Hepatocyte (in vitro differentiated cells): ENCODE measurements around the gene WNT6.

Experiments used
- CTCF ChIP-seq: fragments of 200-600 bp; sonication (generic); IDR thresholded peaks from 2 replicates; pipeline ENCODE4 v1.5.1; 2016; ENCODE audit warnings: antibody characterized with exemption, mild to moderate bottlenecking; ENCODE audit not compliant: poor library complexity
- EZH2 ChIP-seq: fragments of 200-600 bp; sonication (generic); IDR thresholded peaks from 2 replicates; pipeline ENCODE4 v1.6.1; 2016; ENCODE audit warnings: antibody characterized with exemption, mild to moderate bottlenecking, borderline replicate concordance
- EZH2phosphoT487 ChIP-seq: fragments of 200-600 bp; sonication (generic); IDR thresholded peaks from one replicate; pipeline ENCODE4 v1.6.1; 2018; ENCODE audit warnings: antibody characterized with exemption, mild to moderate bottlenecking, low read depth, moderate library complexity; ENCODE audit not compliant: unreplicated experiment, severe bottlenecking

DNA sequence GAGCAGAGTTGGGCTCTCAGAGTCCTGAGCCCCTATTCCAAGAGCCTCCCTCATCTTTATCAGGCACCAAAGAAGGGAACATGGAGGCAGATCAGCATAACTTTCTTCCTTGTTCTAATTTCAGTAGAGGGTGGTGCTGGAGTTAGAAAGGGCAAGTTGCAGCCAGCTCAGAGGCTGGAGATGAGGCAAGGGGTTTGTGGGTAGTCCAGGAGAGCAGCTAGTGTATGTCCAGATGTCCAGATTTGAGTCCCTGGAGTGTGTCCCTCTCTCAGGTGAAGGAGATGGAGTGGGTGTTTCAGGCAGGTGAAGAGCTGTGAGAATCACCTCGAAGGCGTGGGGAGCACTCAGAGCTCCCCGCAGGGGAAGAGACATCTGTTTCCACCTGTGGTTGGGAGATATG lies 27.5 kb upstream of the WNT6 start:
- TF ChIP-seq CTCF (no peak), EZH2 (no peak), EZH2phosphoT487 (no peak)
